ENCODE measurements around the gene KMT2E.
A peak's percentile ranks its signal among the peaks of the same experiment; 100 is the strongest.
"Not testable (repeated sequence)": the region's sequence is repeated elsewhere in the genome, so short reads cannot be mapped to it uniquely, and the experiment has no call there.

KMT2E gene

DNA sequence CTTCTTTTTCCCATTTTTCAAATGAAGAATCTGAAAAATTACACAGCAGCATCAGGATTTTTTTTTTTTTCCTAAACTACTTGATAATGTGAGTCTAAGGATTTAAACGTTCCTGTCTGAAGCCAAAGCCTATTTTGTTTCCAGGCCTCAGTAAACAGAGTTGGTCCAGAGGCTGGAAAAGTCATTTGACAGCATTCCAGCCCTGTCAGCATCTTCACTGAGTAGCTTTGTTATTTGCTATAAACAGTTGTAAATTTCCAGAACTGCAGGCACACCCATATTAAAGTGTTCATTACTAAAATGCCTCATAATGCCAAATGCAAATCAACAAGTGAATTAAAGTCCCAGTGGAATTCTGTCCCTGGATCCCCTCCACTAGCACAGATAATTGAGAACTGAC lies 35.5 kb upstream of the KMT2E start:
- no peaks in the 10 kb centered on the region for H3K9me3 ChIP-seq (ENCODE audit: control insufficient read depth, insufficient read depth, low read length)
- H3K4me1 ChIP-seq (ENCODE audit: insufficient read depth, low read length), result peaks cover 20% of the 10 kb centered on the region
- H3K9ac ChIP-seq (ENCODE audit: low read depth, low read length), result no peak overlapping the region
- no peaks in the 10 kb centered on the region; the same call in 1 of the 2 replicates for H3K36me3 ChIP-seq (ENCODE audit: insufficient read depth, low read length)

DNA sequence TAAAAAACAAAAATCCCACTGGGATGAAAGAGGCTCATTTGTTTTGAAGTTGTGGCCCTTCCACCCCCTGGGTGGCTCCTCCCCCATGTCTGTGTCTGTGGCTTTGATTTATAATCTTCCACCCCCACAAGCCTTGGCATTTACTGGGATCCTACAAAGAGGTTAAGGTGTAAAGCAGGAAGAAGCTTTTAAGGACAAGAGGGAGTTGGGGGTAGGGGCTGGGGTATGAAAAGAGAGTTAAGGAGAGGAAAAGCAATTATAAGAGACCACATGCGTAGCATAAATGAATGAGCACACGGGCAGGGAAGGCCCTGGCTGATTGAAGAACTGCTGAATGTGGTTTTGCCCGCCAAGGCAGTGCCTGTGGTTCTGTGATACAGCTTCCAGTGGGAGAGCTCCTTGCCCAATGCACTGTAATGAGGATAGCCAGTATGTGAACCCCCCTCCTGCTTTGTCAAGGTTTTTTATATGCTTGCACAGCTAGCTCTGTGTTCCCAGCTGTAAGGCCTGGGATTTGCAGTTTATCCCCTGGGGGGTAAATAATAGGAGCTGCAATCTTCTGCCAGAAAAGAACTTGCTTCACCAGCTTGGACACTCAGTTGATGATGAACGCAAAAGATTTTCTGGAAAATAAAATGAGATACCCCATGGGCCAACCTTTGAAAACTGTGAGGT lies 34.7 kb upstream of the KMT2E start:
- H3K9me3 ChIP-seq (ENCODE audit: control insufficient read depth, insufficient read depth, low read length), result no peaks in the 10 kb centered on the region
- no peaks in the 10 kb centered on the region; the same call in 1 of the 2 replicates for H3K36me3 ChIP-seq (ENCODE audit: insufficient read depth, low read length)
- H3K9ac ChIP-seq (ENCODE audit: low read depth, low read length), result no peak overlapping the region
- peaks cover 20% of the 10 kb centered on the region for H3K4me1 ChIP-seq (ENCODE audit: insufficient read depth, low read length)

DNA sequence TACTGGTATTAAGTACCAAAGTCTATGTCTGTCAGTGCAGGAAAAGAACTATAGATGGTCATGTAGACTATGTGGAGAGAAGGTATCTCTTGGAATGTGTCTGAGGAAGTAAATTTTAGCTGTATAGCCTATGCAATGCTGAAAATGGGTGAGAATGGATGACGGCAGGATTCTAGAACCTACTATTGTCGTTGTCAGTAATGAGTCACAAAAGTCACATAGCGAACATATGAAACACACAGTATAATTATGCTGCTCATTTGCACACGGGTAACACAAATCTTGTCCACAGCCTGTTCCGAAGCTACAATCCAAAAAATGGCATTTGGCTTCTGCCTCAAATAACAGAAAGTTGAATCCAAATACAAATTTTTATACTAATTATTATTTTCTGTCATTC lies 33.6 kb upstream of the KMT2E start:
- Histone ChIP-seq H3K9me3 (ENCODE audit: control insufficient read depth, insufficient read depth, low read length) (no peaks in the 10 kb centered on the region), H3K4me1 (ENCODE audit: insufficient read depth, low read length) (peaks cover 20% of the 10 kb centered on the region), H3K9ac (ENCODE audit: low read depth, low read length) (no peak overlapping the region), H3K36me3 (ENCODE audit: insufficient read depth, low read length) (no peaks in the 10 kb centered on the region; the same call in 1 of the 2 replicates)

DNA sequence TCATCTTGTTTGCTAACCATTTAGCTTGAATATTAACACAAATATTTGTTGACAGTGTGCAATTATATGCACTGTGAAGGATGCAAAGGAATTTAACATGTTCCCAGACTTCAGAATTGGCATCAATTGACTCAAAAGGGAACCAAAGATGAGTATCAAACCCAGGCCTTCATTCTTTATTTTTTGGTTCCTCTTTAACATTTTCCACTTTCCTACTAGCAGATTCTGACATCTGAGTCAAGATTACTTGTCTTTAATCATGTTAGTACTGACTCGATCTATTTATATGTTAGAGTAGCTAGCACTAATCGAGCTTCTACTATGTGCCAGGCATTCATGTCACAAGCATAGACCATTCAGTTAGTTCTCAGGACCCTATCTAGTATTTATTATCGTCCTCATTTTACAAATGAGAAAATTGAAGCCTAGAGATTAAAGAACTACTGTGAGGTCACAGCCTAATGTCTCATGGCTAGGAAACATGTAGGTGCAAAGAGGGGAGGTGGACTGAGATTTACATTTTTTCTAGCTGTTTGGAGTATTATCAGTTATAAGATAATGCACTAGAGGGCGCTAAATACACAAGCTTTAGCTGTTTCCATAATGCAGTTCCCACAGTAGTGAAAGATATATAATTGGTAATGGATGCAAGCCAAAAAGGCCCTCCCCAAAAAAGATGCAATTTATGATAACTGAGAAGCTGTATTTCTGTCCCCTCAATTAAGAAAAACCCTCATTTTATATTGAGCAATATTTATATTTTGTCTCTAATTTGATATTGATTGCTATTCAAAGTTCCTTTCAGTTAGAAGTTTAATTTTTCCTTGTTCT lies 32.9 kb upstream of the KMT2E start:
- H3K9me3 ChIP-seq (ENCODE audit: control insufficient read depth, insufficient read depth, low read length), result no peaks in the 10 kb centered on the region
- H3K4me1 ChIP-seq (ENCODE audit: insufficient read depth, low read length), result peaks cover 20% of the 10 kb centered on the region
- H3K36me3 ChIP-seq (ENCODE audit: insufficient read depth, low read length), result no peaks in the 10 kb centered on the region; the same call in 1 of the 2 replicates
- H3K9ac ChIP-seq (ENCODE audit: low read depth, low read length), result no peak overlapping the region

DNA sequence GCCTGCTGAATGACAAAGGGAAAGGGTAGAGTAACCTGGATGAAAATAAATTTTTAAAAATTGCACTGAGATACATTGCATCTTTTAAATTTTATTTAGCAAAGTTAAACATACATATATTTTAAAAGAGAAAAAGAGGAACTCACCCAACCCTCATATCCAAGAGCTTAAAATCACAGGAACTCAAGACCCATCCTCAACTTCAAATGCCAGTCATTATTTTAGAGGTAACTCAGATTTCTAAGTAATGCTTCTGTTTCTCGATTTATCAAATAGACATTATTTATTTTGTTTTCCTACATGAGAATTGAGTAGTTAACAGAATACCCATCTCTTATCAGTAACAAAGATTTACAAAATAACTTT lies 32.4 kb upstream of the KMT2E start:
- no peak overlapping the region for H3K9ac ChIP-seq (ENCODE audit: low read depth, low read length)
- peaks cover 20% of the 10 kb centered on the region for H3K4me1 ChIP-seq (ENCODE audit: insufficient read depth, low read length)
- no peaks in the 10 kb centered on the region; the same call in 1 of the 2 replicates for H3K36me3 ChIP-seq (ENCODE audit: insufficient read depth, low read length)

DNA sequence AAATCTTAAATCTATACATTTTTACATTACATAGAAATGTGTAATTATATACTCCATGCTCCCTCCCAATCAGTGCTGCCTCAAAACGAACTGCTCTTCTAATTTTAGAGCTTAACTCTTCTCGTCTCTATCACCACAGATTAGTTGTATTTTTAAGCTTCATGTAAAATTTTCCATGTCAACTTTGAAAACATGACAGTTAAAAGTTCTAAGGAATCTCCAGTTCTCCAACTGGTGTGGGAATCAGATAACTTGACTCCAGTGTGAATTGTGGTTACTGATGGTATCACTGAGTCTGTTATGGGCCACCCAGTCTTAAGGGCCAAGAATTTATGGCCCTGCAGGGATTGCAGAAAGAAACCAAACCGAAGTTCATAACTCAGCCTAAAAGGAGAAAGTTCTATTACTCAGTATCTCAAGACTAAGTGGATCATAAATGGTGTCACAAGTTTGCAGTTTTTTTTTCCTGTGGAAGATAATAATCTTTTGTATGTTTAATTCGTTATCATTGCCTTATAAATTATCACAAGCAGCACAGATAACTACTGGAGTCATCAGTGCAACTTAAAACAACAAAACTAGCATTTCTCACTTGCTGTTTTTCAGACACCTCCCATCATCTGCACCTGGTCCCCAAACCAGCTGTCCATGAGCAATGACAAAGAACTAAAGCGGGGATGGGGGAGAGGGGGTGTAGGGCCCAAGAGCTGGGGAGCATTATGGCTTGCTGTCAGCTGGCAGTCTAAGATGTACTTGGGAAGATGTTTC lies 31.5 kb upstream of the KMT2E start:
- peak overlapping the region; percentile 85 for H3K9ac ChIP-seq (ENCODE audit: low read depth, low read length)
- H3K36me3 ChIP-seq (ENCODE audit: insufficient read depth, low read length), result no peaks in the 10 kb centered on the region; the same call in 1 of the 2 replicates
- H3K4me1 ChIP-seq (ENCODE audit: insufficient read depth, low read length), result peaks cover 20% of the 10 kb centered on the region
- no peaks in the 10 kb centered on the region for H3K9me3 ChIP-seq (ENCODE audit: control insufficient read depth, insufficient read depth, low read length)

More for the DNA sequence above, 32.4 kb upstream of the KMT2E start:
- H3K9me3 ChIP-seq (ENCODE audit: control insufficient read depth, insufficient read depth, low read length), result no peaks in the 10 kb centered on the region

DNA sequence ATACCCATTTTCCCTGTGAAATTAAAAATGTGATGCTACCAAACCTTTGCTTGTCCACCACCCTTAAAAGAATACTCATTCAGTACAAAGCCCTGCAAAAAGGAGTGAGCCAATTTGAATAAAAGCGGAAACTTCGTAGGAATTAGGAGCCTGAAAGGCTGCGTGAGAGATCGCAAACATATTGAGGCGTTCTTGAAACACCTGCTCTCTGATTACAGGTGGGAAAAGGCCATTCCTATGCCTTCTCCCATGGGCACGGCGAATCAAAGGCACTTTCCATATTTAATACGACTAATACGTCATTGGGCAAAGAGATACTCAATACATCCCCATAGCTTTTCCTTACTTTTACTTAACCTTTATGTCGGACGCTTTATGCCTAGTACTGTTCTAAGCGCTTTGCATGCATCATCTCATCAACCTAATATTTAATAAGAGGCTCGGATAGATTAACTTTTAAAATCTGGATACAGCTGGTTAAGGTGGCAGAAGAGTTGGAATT lies 30.9 kb upstream of the KMT2E start:
- H3K4me1 ChIP-seq (ENCODE audit: insufficient read depth, low read length), result peaks cover 20% of the 10 kb centered on the region
- peak overlapping the region; percentile 85 for H3K9ac ChIP-seq (ENCODE audit: low read depth, low read length)
- H3K9me3 ChIP-seq (ENCODE audit: control insufficient read depth, insufficient read depth, low read length), result no peaks in the 10 kb centered on the region
- H3K36me3 ChIP-seq (ENCODE audit: insufficient read depth, low read length), result no peaks in the 10 kb centered on the region

DNA sequence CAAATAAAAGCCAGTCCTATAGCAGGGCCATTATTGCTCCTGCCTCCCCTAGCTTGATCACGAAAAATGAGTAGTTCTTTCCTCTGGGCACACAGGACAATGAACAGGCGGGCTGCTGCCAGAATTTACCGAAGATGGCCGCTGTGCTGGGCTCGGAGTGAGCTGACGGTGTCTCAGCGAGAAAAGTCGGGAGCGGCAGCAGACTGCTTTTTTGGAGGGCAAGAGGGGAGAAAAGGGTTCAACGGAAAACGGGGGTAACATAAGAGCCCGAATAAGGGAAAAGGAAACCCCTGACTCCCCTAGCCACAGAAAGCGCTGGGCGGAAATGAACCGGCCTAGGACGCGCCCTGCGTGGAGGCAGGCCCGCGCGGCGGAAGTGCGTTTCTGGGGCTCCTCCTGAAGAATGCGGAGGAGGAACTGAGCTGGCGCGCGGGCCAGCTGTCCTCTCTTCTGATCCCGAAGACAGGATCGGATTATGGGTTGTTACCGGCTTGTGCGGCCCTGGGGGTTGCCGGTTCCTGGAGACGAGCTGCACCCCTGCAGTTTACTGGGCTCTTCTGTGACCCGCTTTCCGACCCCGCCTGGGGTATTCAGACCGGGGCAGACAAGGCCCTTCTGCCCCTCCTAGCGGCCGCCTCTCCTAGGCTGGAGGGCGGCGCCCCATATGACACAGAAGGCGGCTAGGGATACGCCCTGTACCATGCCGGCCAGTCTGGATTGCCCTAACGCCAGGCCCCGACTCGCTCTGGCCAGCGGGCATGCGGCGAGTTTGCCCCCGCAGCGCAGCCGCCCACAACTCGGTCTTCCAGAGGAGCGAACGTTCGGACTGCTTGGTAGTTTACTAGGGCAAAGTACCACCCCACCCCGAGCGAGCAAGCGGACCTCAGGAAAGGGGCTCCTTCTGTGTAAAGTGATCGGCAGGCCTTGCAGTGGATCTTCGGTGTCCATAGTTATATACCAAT lies 30.1 kb upstream of the KMT2E start:
- peaks cover 13% of the 10 kb centered on the region for H3K4me1 ChIP-seq (ENCODE audit: insufficient read depth, low read length)

DNA sequence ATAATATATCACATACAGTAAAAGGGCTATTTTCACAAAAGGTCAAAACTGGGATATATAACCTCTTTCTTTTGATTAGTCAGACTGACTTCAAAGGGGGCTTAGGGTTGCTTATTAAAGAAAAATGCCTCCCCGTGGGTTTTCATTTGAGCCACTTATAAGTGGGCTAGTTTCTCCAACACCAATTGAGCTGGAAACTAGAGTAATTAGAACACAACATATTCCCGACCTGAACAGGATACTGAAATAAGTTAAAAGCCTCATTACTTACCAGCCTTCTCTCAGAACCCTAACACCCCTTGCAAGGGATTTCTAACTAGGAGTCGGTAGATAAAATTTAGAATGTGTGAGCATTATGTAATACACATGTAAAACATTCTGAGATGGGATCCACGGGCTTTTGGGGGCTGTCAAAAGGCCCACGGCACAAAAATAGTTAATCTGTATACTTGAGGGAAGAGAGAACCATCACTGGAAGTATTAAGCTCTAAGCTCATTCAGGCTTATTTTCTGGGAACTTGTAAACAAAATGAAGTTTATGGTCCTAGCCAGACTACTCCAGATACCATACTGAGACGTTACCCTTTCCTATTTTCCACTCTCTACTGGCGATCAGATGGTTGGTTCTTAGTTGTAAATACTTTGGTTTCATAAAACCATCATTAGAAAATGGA lies 29.3 kb upstream of the KMT2E start:
- no peaks in the 10 kb centered on the region for H3K9me3 ChIP-seq (ENCODE audit: control insufficient read depth, insufficient read depth, low read length)
- no peaks in the 10 kb centered on the region for H3K36me3 ChIP-seq (ENCODE audit: insufficient read depth, low read length)
- peaks cover 4% of the 10 kb centered on the region for H3K4me1 ChIP-seq (ENCODE audit: insufficient read depth, low read length)
- H3K9ac ChIP-seq (ENCODE audit: low read depth, low read length), result peak overlapping the region; percentile 85

More for the DNA sequence above, 30.1 kb upstream of the KMT2E start:
- Histone ChIP-seq H3K9me3 (ENCODE audit: control insufficient read depth, insufficient read depth, low read length) (no peaks in the 10 kb centered on the region), H3K9ac (ENCODE audit: low read depth, low read length) (peak overlapping the region; percentile 85), H3K36me3 (ENCODE audit: insufficient read depth, low read length) (no peaks in the 10 kb centered on the region)

DNA sequence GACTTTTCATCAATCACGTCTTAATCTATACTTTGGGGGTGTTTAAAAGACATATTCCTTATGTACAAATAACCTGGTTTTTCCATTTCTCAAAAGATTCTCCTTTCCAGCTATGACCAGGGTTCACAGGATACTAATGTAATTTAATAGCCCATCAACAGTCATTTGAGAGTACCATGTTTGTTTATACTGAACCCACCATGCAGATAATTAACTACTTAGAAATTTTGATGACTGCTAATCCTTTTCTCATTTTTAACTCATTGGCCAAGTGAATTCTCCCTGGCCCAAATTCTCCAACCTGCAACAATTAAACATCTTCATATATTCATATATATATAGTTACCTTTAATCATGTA lies 28.8 kb upstream of the KMT2E start:
- Histone ChIP-seq H3K9me3 (ENCODE audit: control insufficient read depth, insufficient read depth, low read length) (no peaks in the 10 kb centered on the region), H3K36me3 (ENCODE audit: insufficient read depth, low read length) (no peaks in the 10 kb centered on the region), H3K9ac (ENCODE audit: low read depth, low read length) (no peak overlapping the region), H3K4me1 (ENCODE audit: insufficient read depth, low read length) (no peaks in the 10 kb centered on the region; the same call in none of the 2 replicates)

DNA sequence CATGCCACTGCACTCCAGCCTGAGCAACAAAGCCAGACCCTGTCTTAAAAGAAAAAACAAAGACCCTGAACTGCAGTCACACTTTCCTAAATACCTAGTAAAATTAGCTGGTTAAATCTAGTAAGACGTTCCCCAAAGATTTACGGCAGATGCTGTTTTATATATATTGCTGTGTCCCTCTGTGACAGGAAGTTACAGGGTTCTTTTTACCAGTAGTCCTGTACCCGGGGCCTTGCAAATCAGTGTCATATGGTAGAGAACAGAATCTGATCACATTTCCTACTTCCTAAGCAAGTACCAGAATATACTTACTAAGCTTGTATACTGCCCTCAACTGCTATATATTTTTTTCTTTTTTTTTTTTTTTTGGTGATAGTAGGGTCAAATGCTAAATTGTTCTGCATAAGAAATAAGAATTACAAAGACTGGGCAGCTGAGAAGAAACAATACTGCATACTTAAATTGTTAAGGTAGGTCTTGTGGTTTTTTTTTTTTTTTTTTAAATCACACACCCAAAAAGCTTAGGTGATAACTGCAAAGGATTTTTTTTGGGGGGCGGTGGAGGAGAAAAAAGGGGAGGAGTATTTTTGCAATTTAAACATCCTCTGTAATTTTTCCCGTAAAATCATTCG lies 27.3 kb upstream of the KMT2E start:
- Histone ChIP-seq H3K9me3 (ENCODE audit: control insufficient read depth, insufficient read depth, low read length) (no peaks in the 10 kb centered on the region), H3K36me3 (ENCODE audit: insufficient read depth, low read length) (no peaks in the 10 kb centered on the region), H3K4me1 (ENCODE audit: insufficient read depth, low read length) (no peaks in the 10 kb centered on the region; the same call in none of the 2 replicates), H3K9ac (ENCODE audit: low read depth, low read length) (no peak overlapping the region)

DNA sequence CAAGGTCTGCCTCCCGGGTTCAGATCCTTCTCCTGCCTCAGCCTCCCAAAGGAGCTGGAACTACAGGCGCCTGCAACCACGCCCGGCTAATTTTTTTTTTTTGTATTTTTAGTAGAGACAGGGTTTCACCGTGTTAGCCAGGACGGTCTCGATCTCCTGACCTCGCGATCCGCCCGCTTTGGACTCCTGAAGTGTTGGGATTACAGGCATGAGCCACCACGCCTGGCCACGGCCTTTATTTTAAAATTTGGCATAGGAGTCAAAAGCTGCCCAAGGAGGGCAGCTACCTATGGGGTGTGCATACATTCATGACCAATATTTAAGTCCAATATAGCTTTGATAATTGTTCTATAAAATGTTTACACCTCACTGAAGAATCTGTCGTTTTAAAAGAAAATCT lies 26.6 kb upstream of the KMT2E start:
- H3K36me3 ChIP-seq (ENCODE audit: insufficient read depth, low read length); H3K9ac ChIP-seq (ENCODE audit: low read depth, low read length); H3K4me1 ChIP-seq (ENCODE audit: insufficient read depth, low read length); H3K9me3 ChIP-seq (ENCODE audit: control insufficient read depth, insufficient read depth, low read length): not testable (repeated sequence)

DNA sequence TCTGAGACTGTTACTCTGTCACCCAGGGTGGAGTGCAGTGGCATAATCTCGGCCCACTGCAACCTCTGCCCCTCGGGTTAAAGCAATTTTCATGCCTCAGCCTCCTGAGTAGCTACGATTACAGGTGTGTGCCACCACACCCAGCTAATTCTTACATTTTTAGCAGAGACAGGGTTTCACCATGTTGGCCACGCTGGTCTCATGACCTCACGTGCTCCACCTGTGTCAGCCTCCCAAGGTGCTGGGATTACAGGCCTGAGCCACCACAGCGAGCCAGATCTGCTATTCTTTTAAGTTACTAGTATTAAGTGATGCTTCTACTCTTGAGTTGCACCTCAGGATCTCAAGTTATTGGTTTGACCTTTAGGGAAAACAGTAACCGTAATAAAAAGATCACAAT lies 23.0 kb upstream of the KMT2E start:
- no peaks in the 10 kb centered on the region for H3K36me3 ChIP-seq (ENCODE audit: insufficient read depth, low read length)
- no peak overlapping the region for H3K9ac ChIP-seq (ENCODE audit: low read depth, low read length)
- H3K4me1 ChIP-seq (ENCODE audit: insufficient read depth, low read length), result no peaks in the 10 kb centered on the region; the same call in 1 of the 2 replicates
- no peaks in the 10 kb centered on the region for H3K9me3 ChIP-seq (ENCODE audit: control insufficient read depth, insufficient read depth, low read length)

Measured in ES-I3 (cell line).